IgD-negative memory B cell (primary cell): ENCODE measurements around the gene PAPPA2. TPM values are rescaled to one million over a fixed set of nuclear protein-coding genes. Genes with fewer than 3 reads are reported as not detected.

Experiments
- H3K27ac Mint-ChIP-seq, 3 donors: one replicate each; pipeline ENCODE4 v1.8.0; 2020 to 2022; ENCODE audit warnings: mild to moderate bottlenecking in 3 of 3, mixed read lengths in 3 of 3, moderate library complexity in 1 of 3
- H3K27me3 Mint-ChIP-seq: one replicate; pipeline ENCODE4 v1.8.0; 2021; ENCODE audit warnings: mixed read lengths
- H3K36me3 Mint-ChIP-seq: one replicate; pipeline ENCODE4 v1.8.0; 2020; ENCODE audit warnings: mild to moderate bottlenecking, mixed read lengths
- H3K4me1 Mint-ChIP-seq, 3 donors: one replicate each; pipeline ENCODE4 v1.8.0; 2020 to 2022; ENCODE audit warnings: mixed read lengths in 3 of 3, mild to moderate bottlenecking in 1 of 3
- H3K4me3 Mint-ChIP-seq, 4 donors: one replicate each; pipeline ENCODE4 v1.8.0; 2020 to 2022; ENCODE audit warnings: mild to moderate bottlenecking in 4 of 4, mixed read lengths in 4 of 4, moderate library complexity in 3 of 4
- H3K9me3 Mint-ChIP-seq, 3 donors: one replicate each; pipeline ENCODE4 v1.8.0; 2020 to 2021; ENCODE audit warnings: mixed read lengths in 3 of 3, mild to moderate bottlenecking in 1 of 3
- polyA plus RNA-seq: library from polyadenylated mRNA; unstranded; fragments of 300-500 nt; fragmentation: Illumina TruSeq; gene quantifications from one replicate; pipeline ENCODE4 v1.2.3, GENCODE V29; 2021

PAPPA2 gene
- polyA plus RNA-seq, 1 donor from 2014 or later, result not detected

- no peaks in the 10 kb centered on the region for H3K27me3 Mint-ChIP-seq
- no peaks in the 10 kb centered on the region for H3K36me3 Mint-ChIP-seq
- peaks cover 0 to 3% (median 0%) of the 10 kb centered on the region in 3 donors for H3K4me1 Mint-ChIP-seq
- H3K27ac Mint-ChIP-seq, result no peak overlapping the region
- H3K4me3 Mint-ChIP-seq, result no peak overlapping the region
- H3K9me3 Mint-ChIP-seq, result peaks cover 0 to 7% (median 2%) of the 10 kb centered on the region in 3 donors
Observed at GRCh38 chr1:176789571-176790090, 326.7 kb downstream of the PAPPA2 start.

DNA sequence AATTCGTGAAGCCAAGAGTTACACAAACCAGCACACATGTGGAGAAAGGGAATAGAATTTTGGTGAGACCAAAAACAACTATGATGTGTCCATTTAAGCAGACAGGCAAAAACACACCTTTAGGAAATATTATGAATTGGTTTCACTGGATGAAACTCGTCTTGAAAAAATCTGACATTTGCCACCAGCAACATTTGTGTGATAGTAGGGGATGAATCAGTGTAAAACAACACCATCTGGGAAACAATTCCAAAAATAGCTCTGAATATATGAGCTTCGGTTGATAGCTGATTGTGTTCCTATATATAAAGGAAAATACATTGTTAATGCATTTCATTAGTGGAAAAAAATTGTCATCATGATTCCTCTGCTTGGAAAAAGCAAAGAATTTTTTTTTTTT, 327.8 kb downstream of the PAPPA2 start:
- no peak overlapping the region for H3K27ac Mint-ChIP-seq
- peaks cover 0 to 2% (median 0%) of the 10 kb centered on the region in 3 donors for H3K4me1 Mint-ChIP-seq
- no peak overlapping the region for H3K4me3 Mint-ChIP-seq
- no peaks in the 10 kb centered on the region for H3K36me3 Mint-ChIP-seq
- H3K9me3 Mint-ChIP-seq, result peaks cover 0 to 7% (median 2%) of the 10 kb centered on the region in 3 donors
- no peaks in the 10 kb centered on the region for H3K27me3 Mint-ChIP-seq

DNA sequence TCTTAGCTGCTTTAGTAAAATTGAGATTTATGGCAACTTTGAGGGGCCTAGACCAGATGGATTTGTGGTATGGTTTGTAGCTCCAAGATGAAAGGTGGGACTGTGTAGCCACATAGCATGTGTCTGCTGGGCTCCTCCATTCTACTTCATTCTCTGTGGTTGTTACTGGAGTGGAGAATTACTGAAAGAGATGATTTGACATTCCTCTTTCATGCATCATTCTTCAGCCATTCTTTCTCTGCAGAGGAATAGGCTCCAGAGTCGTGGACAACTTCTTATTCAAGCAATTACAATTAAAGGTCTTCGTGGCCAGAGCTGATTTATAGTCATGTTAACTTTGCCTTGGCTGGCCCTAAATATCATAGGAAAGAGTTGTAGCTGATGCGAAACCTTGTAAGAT, 328.9 kb downstream of the PAPPA2 start:
- no peaks in the 10 kb centered on the region for H3K27me3 Mint-ChIP-seq
- H3K9me3 Mint-ChIP-seq, result peaks cover 0 to 7% (median 2%) of the 10 kb centered on the region in 3 donors
- no peak overlapping the region for H3K27ac Mint-ChIP-seq
- no peaks in the 10 kb centered on the region for H3K4me1 Mint-ChIP-seq
- H3K4me3 Mint-ChIP-seq, result no peak overlapping the region
- H3K36me3 Mint-ChIP-seq, result no peaks in the 10 kb centered on the region

GRCh38 chr1:176794897-176795508, 332.0 kb downstream of the PAPPA2 start:
- Mint-ChIP-seq H3K27ac (no peak overlapping the region), H3K4me3 (no peak overlapping the region), H3K4me1 (no peaks in the 10 kb centered on the region), H3K36me3 (no peaks in the 10 kb centered on the region), H3K27me3 (peaks cover 2% of the 10 kb centered on the region), H3K9me3 (peaks cover 0 to 2% (median 0%) of the 10 kb centered on the region in 3 donors)

- Mint-ChIP-seq H3K9me3 (peaks cover 0 to 2% (median 0%) of the 10 kb centered on the region in 3 donors), H3K27me3 (peaks cover 2% of the 10 kb centered on the region), H3K27ac (no peak overlapping the region), H3K4me1 (no peaks in the 10 kb centered on the region), H3K36me3 (no peaks in the 10 kb centered on the region), H3K4me3 (no peak overlapping the region)
Observed at GRCh38 chr1:176795929-176796328, 333.0 kb downstream of the PAPPA2 start.

- H3K4me3 Mint-ChIP-seq, result no peak overlapping the region
- H3K4me1 Mint-ChIP-seq, result no peaks in the 10 kb centered on the region
- H3K27me3 Mint-ChIP-seq, result peaks cover 2% of the 10 kb centered on the region
- H3K9me3 Mint-ChIP-seq, result no peaks in the 10 kb centered on the region
- H3K27ac Mint-ChIP-seq, result no peak overlapping the region
- no peaks in the 10 kb centered on the region for H3K36me3 Mint-ChIP-seq
Observed at GRCh38 chr1:176796583-176796982, 333.6 kb downstream of the PAPPA2 start.

- H3K4me3 Mint-ChIP-seq, result no peak overlapping the region
- no peaks in the 10 kb centered on the region for H3K36me3 Mint-ChIP-seq
- H3K9me3 Mint-ChIP-seq, result no peaks in the 10 kb centered on the region
- no peaks in the 10 kb centered on the region for H3K4me1 Mint-ChIP-seq
- no peak overlapping the region for H3K27ac Mint-ChIP-seq
- H3K27me3 Mint-ChIP-seq, result peaks cover 3% of the 10 kb centered on the region
Observed at GRCh38 chr1:176799327-176799726, 336.4 kb downstream of the PAPPA2 start.

- H3K36me3 Mint-ChIP-seq, result no peaks in the 10 kb centered on the region
- H3K4me3 Mint-ChIP-seq, result no peak overlapping the region
- no peak overlapping the region for H3K27ac Mint-ChIP-seq
- H3K4me1 Mint-ChIP-seq, result no peaks in the 10 kb centered on the region
- H3K27me3 Mint-ChIP-seq, result peaks cover 5% of the 10 kb centered on the region
- H3K9me3 Mint-ChIP-seq, result no peaks in the 10 kb centered on the region
Observed at GRCh38 chr1:176800978-176801513, 338.1 kb downstream of the PAPPA2 start.

- H3K27ac Mint-ChIP-seq, result no peak overlapping the region
- H3K4me1 Mint-ChIP-seq, result no peaks in the 10 kb centered on the region
- no peak overlapping the region for H3K4me3 Mint-ChIP-seq
Observed at GRCh38 chr1:176801514-176802020, 338.6 kb downstream of the PAPPA2 start.

DNA sequence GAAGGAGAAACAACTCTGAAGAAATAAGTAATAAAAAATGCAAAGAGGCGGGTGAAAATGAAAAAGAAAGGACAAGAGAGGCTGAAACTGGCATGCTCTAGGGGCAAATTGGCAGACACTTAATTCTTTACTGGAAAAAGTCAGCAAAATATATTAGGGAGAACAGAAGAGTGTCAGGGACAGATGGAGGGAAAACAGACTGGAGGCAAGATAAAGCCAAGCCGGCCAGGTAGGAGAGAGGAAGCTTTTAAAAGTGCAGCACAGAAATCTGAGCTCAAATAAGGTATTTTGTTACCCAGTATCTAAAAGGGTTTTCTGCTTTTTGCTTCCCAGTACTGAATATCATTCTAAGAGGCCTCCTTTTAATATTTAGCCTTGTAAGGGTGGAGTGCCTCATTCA, 339.3 kb downstream of the PAPPA2 start:
- Mint-ChIP-seq H3K4me3 (no peak overlapping the region), H3K36me3 (no peaks in the 10 kb centered on the region), H3K27ac (no peak overlapping the region), H3K9me3 (no peaks in the 10 kb centered on the region), H3K4me1 (no peaks in the 10 kb centered on the region), H3K27me3 (peaks cover 5% of the 10 kb centered on the region)

More at GRCh38 chr1:176801514-176802020, 338.6 kb downstream of the PAPPA2 start:
- Mint-ChIP-seq H3K36me3 (no peaks in the 10 kb centered on the region), H3K27me3 (peaks cover 5% of the 10 kb centered on the region), H3K9me3 (no peaks in the 10 kb centered on the region)

GRCh38 chr1:176803042-176803441, 340.1 kb downstream of the PAPPA2 start:
- no peaks in the 10 kb centered on the region for H3K9me3 Mint-ChIP-seq
- no peak overlapping the region for H3K4me3 Mint-ChIP-seq
- no peaks in the 10 kb centered on the region for H3K36me3 Mint-ChIP-seq
- peaks cover 3% of the 10 kb centered on the region for H3K27me3 Mint-ChIP-seq
- no peak overlapping the region for H3K27ac Mint-ChIP-seq
- H3K4me1 Mint-ChIP-seq, result no peaks in the 10 kb centered on the region

DNA sequence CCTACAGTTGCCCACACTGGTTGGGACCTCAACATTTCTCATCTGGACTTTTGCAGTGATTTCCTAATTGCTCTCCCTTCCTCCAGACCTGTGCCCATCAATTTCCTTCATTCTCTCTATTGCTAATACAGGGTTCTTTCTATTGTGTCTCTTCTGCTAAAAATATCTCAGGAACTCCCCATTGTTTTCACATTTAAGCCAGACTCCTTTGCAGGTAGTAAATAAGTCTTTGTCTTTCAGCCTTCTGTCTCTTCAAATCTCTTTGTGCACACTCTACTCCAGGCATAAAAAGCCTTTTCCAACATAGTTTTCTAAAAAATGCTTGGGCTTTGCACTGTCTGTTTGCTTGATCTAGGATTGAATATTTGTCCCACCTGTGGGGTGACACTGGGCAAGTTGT, 340.6 kb downstream of the PAPPA2 start:
- H3K9me3 Mint-ChIP-seq, result no peaks in the 10 kb centered on the region
- no peaks in the 10 kb centered on the region for H3K36me3 Mint-ChIP-seq
- H3K4me1 Mint-ChIP-seq, result no peaks in the 10 kb centered on the region
- H3K27ac Mint-ChIP-seq, result no peak overlapping the region
- H3K4me3 Mint-ChIP-seq, result no peak overlapping the region
- peaks cover 3% of the 10 kb centered on the region for H3K27me3 Mint-ChIP-seq

GRCh38 chr1:176809292-176809691, 346.3 kb downstream of the PAPPA2 start:
- Mint-ChIP-seq H3K27me3 (peaks cover 1% of the 10 kb centered on the region), H3K9me3 (peaks cover 0 to 6% (median 1%) of the 10 kb centered on the region in 3 donors), H3K4me1 (no peaks in the 10 kb centered on the region), H3K36me3 (no peaks in the 10 kb centered on the region), H3K4me3 (no peak overlapping the region), H3K27ac (no peak overlapping the region)

- Mint-ChIP-seq H3K36me3 (no peaks in the 10 kb centered on the region), H3K9me3 (peaks cover 0 to 6% (median 1%) of the 10 kb centered on the region in 3 donors), H3K27ac (no peak overlapping the region), H3K27me3 (peaks cover 1% of the 10 kb centered on the region), H3K4me1 (no peaks in the 10 kb centered on the region), H3K4me3 (no peak overlapping the region)
Observed at GRCh38 chr1:176811511-176812288, 348.7 kb downstream of the PAPPA2 start.

DNA sequence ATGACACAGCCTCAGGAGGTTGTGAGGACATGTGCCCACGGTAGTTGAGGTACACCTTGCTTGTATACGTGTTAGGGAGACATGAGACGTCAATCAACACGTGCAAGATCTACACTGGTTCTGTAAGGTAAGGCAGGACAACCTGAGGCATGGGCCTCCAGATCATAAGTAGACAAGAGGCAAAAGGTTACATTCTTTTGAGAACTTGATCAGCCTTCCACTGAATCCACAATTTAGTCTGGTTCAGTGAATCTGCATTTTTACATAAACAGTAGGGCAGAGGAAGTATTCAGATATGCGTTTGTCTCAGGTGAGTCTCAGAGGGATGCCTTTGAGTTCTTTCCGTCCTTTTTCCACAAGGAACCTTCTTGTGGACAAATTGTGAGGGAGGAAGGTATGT, 352.6 kb downstream of the PAPPA2 start:
- no peak overlapping the region for H3K4me3 Mint-ChIP-seq
- H3K36me3 Mint-ChIP-seq, result no peaks in the 10 kb centered on the region
- H3K27ac Mint-ChIP-seq, result no peak overlapping the region
- no peaks in the 10 kb centered on the region for H3K4me1 Mint-ChIP-seq
- H3K27me3 Mint-ChIP-seq, result peaks cover 1% of the 10 kb centered on the region
- H3K9me3 Mint-ChIP-seq, result peaks cover 0 to 6% (median 1%) of the 10 kb centered on the region in 3 donors
